Suprapubic skin (tissue), 4 donors: ENCODE data around the gene EPHB3. TPM values are rescaled to one million over a fixed set of nuclear protein-coding genes. Genes with fewer than 3 reads are reported as not detected.

Source experiments
- DNase-seq, 2 donors: peaks; one replicate each; pipeline ENCODE4 v3.0.0-alpha.2; 2019; ENCODE audit warnings: low spot score in 2 of 2
- H3K27ac ChIP-seq: fragments of 200-600 bp; sonication (generic); one replicate; pipeline ENCODE4 v1.5.1; 2019
- H3K27me3 ChIP-seq: fragments of 200-600 bp; sonication (generic); one replicate; pipeline ENCODE4 v1.5.1; 2019
- H3K36me3 ChIP-seq: fragments of 200-600 bp; sonication (generic); one replicate; pipeline ENCODE4 v1.5.1; 2019
- H3K4me1 ChIP-seq: fragments of 200-600 bp; sonication (generic); one replicate; pipeline ENCODE4 v1.5.1; 2019
- H3K4me3 ChIP-seq: fragments of 200-600 bp; sonication (generic); one replicate; pipeline ENCODE4 v1.5.1; 2019; ENCODE audit warnings: mild to moderate bottlenecking
- H3K9me3 ChIP-seq: fragments of 200-600 bp; sonication (generic); one replicate; pipeline ENCODE4 v1.5.1; 2019
- CTCF ChIP-seq, 2 donors: fragments of 200-600 bp in 1 of 2; fragments of 450-650 bp in 1 of 2; sonication (generic) in 1 of 2; IDR thresholded peaks; one replicate each; pipeline ENCODE4 v1.5.1; 2016 to 2019; ENCODE audit warnings: antibody characterized with exemption in 2 of 2, mild to moderate bottlenecking in 1 of 2, moderate library complexity in 1 of 2
- EP300 ChIP-seq: sonication (generic); formaldehyde crosslinking; IDR thresholded peaks from one replicate; pipeline ENCODE4 v1.6.1; 2017; ENCODE audit warnings: antibody characterized with exemption
- POLR2A ChIP-seq, 2 donors: fragments of 450-650 bp; IDR thresholded peaks; one replicate each; pipeline ENCODE4 v1.6.1; 2017; ENCODE audit warnings: antibody characterized with exemption in 2 of 2, mild to moderate bottlenecking in 2 of 2, moderate library complexity in 2 of 2
- POLR2AphosphoS5 ChIP-seq, 3 donors: sonication (generic); formaldehyde crosslinking; IDR thresholded peaks; one replicate each; pipeline ENCODE4 v1.6.1; 2017; ENCODE audit warnings: antibody characterized with exemption in 3 of 3
- WGBS: methylation state at CpG from one replicate; pipeline ENCODE4 v1.1.5; 2018; 5-methylcytosine and 5-hydroxymethylcytosine counted together
- total RNA-seq, 4 donors: library from RNA; depleted of rRNA; stranded (reverse); fragments of >200 nt; gene quantifications; one replicate each; pipeline ENCODE4 v1.1.0, GENCODE V29; 2016

Gene EPHB3
- total RNA-seq, 4 donors from 2014 or later: 84.5 to 152 (median 108) TPM

- peaks cover 5% of the 10 kb centered on the region for H3K4me1 ChIP-seq
- DNase-seq: peak; percentile 78 to 85
- peaks cover 12% of the 10 kb centered on the region for H3K27me3 ChIP-seq
- H3K36me3 ChIP-seq: no peaks in the 10 kb centered on the region
- H3K4me3 ChIP-seq: no peak overlapping the region
- no peaks in the 10 kb centered on the region for H3K9me3 ChIP-seq
- 51% methylated on average over 14 of the region's 14 CpGs for WGBS
- TF ChIP-seq EP300 (no peak), POLR2A (IDR thresholded peaks at IDR 0.05) (no peak), POLR2AphosphoS5 (IDR thresholded peaks at IDR 0.05) (no peak), CTCF (IDR thresholded peaks at IDR 0.05) (peak; percentile 76 to 77)
- no peak overlapping the region for H3K27ac ChIP-seq
These were observed 20.6 kb upstream of the EPHB3 start for GRCh38 chr3:184540777-184541681.

- Histone ChIP-seq H3K9me3 (no peaks in the 10 kb centered on the region), H3K36me3 (no peaks in the 10 kb centered on the region), H3K4me1 (peaks cover 5% of the 10 kb centered on the region), H3K27me3 (peaks cover 12% of the 10 kb centered on the region), H3K27ac (no peak overlapping the region), H3K4me3 (no peak overlapping the region)
- TF ChIP-seq POLR2A (IDR thresholded peaks at IDR 0.05) (no peak), POLR2AphosphoS5 (IDR thresholded peaks at IDR 0.05) (no peak), CTCF (IDR thresholded peaks at IDR 0.05) (no peak), EP300 (no peak)
- peak in 1 of 2 donors; percentile 60 for DNase-seq
- 84% methylated on average over 16 of the region's 16 CpGs for WGBS
These were observed 19.6 kb upstream of the EPHB3 start for GRCh38 chr3:184541886-184542562.

- TF ChIP-seq POLR2AphosphoS5 (IDR thresholded peaks at IDR 0.05) (no peak), CTCF (IDR thresholded peaks at IDR 0.05) (no peak), EP300 (no peak), POLR2A (IDR thresholded peaks at IDR 0.05) (no peak)
- Histone ChIP-seq H3K4me3 (no peak overlapping the region), H3K9me3 (no peaks in the 10 kb centered on the region), H3K36me3 (no peaks in the 10 kb centered on the region), H3K4me1 (peaks cover 5% of the 10 kb centered on the region), H3K27ac (no peak overlapping the region), H3K27me3 (peaks cover 12% of the 10 kb centered on the region)
- no peak for DNase-seq
- 69% methylated on average over 4 of the region's 4 CpGs for WGBS
These were observed 19.0 kb upstream of the EPHB3 start for GRCh38 chr3:184542577-184542976.

- H3K4me1 ChIP-seq: peaks cover 5% of the 10 kb centered on the region
- no peak overlapping the region for H3K27ac ChIP-seq
- H3K4me3 ChIP-seq: no peak overlapping the region
- TF ChIP-seq EP300: no peak
- TF ChIP-seq POLR2AphosphoS5 (IDR thresholded peaks at IDR 0.05): no peak
- TF ChIP-seq POLR2A (IDR thresholded peaks at IDR 0.05): no peak
- TF ChIP-seq CTCF (IDR thresholded peaks at IDR 0.05): no peak
- no peaks in the 10 kb centered on the region for H3K9me3 ChIP-seq
- 54% methylated on average over 6 of the region's 6 CpGs for WGBS
- peaks cover 12% of the 10 kb centered on the region for H3K27me3 ChIP-seq
- no peaks in the 10 kb centered on the region for H3K36me3 ChIP-seq
- peak in 1 of 2 donors; percentile 16 for DNase-seq
These were observed 18.3 kb upstream of the EPHB3 start for GRCh38 chr3:184543256-184543655.
